K562 (cell line): ENCODE data around the gene RSBN1L. TPM values are rescaled to one million over a fixed set of nuclear protein-coding genes. Genes with fewer than 3 reads are reported as not detected.
"Not testable (repeated sequence)": the region's sequence is repeated elsewhere in the genome, so short reads cannot be mapped to it uniquely, and the experiment has no call there.

Experiments used
- ATAC-seq: fragments of 200-7000 bp; cut with Tn5 transposase; 3 replicates; pipeline ENCODE4 v1.9.1; 2020; ENCODE audit warnings: moderate library complexity
- BruUV-seq: library from RNA; stranded (reverse); fragments of 400-500 nt; replicated peaks from 2 replicates; lab custom pipeline; 2021; lab: Mats Ljungman, UMichigan
- CTCF ChIA-PET: fragments of 300-600 bp; formaldehyde crosslinking; extraction: SDS; loops from one replicate; lab custom pipeline; 2021; ENCODE audit warnings: low intra/inter-chr PET ratio; lab: Yijun Ruan, JAX
- POLR2A ChIA-PET: fragments of 300-600, 350-650 bp; sonication (Branson Sonifier 250); formaldehyde crosslinking; extraction: SDS; loops from one replicate; lab custom pipeline; 2021; ENCODE audit warnings: antibody characterized with exemption, inconsistent platforms; lab: Yijun Ruan, JAX
- DNase-seq, 4 experiments: peaks; one replicate each; pipeline versions ENCODE4 v3.0.0 to v3.0.0-alpha.2; 2011 to 2018; ENCODE audit warnings: low spot score in 3 of 4, mixed read lengths in 3 of 4; ENCODE audit errors: extremely low read depth in 1 of 4
- FAIRE-seq: peaks from 2 replicates; lab custom pipeline; 2011; peaks lifted over from hg19 to GRCh38; lab: Jason Lieb, UNC
- H2AFZ ChIP-seq: 2 replicates; pipeline ENCODE4 v1.6.0; 2011; ENCODE audit warnings: low read depth, low read length, control low read depth, inconsistent platforms
- H3K27ac ChIP-seq: fragments of 200-600 bp; 3 replicates; pipeline ENCODE4 v1.8.0; 2011; ENCODE audit warnings: low read depth, mild to moderate bottlenecking, control low read depth, inconsistent platforms, low read length, moderate library complexity, mixed read lengths; ENCODE audit errors: extremely low read depth
- H3K27me3 ChIP-seq, 2 experiments: fragments of 300-600 bp in 1 of 2; 2 replicates in 1 of 2; 3 replicates in 1 of 2; pipeline versions ENCODE4 v1.6.0 to v1.8.0; 2011; ENCODE audit warnings: inconsistent platforms in 2 of 2, low read length in 2 of 2, mild to moderate bottlenecking in 1 of 2, mixed read lengths in 1 of 2, moderate library complexity in 1 of 2; ENCODE audit not compliant: control insufficient read depth in 2 of 2, insufficient read depth in 2 of 2
- H3K36me3 ChIP-seq: fragments of 300-600 bp; 3 replicates; pipeline ENCODE4 v1.8.0; 2011; ENCODE audit warnings: mild to moderate bottlenecking, low read length, inconsistent platforms; ENCODE audit not compliant: control insufficient read depth, insufficient read depth
- H3K4me1 ChIP-seq, 2 experiments: fragments of 200-600 bp in 1 of 2; replicated peaks in 1 of 2; 2 replicates in 1 of 2; 3 replicates in 1 of 2; pipeline versions ENCODE4 v1.5.1 to v1.8.0; 2011; ENCODE audit warnings: inconsistent platforms in 2 of 2, low read length in 2 of 2, mild to moderate bottlenecking in 1 of 2, mixed read lengths in 1 of 2, moderate library complexity in 1 of 2; ENCODE audit not compliant: control insufficient read depth in 2 of 2, insufficient read depth in 2 of 2
- H3K4me2 ChIP-seq: 2 replicates; pipeline ENCODE4 v1.6.1; 2011; ENCODE audit warnings: low read length, control low read depth, inconsistent platforms, mixed read lengths; ENCODE audit not compliant: insufficient read depth
- H3K4me3 ChIP-seq: fragments of 200-600 bp; sonication (generic), shearing (Covaris generic); 2 replicates; pipeline ENCODE4 v1.5.1; 2016; ENCODE audit warnings: control low read depth, inconsistent platforms
- H3K79me2 ChIP-seq: fragments of 200-600 bp; 3 replicates; pipeline ENCODE4 v1.8.0; 2011; ENCODE audit warnings: low read length, inconsistent platforms; ENCODE audit not compliant: control insufficient read depth, insufficient read depth
- H3K9ac ChIP-seq, 2 experiments: 2 replicates each; pipeline versions ENCODE4 v1.6.0 to v1.6.1; 2011; ENCODE audit warnings: low read depth in 2 of 2, low read length in 2 of 2, control low read depth in 1 of 2, inconsistent platforms in 1 of 2, mild to moderate bottlenecking in 1 of 2, mixed read lengths in 1 of 2; ENCODE audit not compliant: insufficient read depth in 1 of 2
- H3K9me1 ChIP-seq: one replicate; pipeline ENCODE4 v1.6.0; 2011; ENCODE audit warnings: inconsistent platforms, mild to moderate bottlenecking, low read length, moderate library complexity; ENCODE audit not compliant: control insufficient read depth, insufficient read depth
- H3K9me3 ChIP-seq: replicated peaks from 2 replicates; pipeline ENCODE4 v1.5.1; 2011; ENCODE audit warnings: low read depth, low read length, inconsistent platforms; ENCODE audit not compliant: control insufficient read depth, insufficient read depth
- H4K20me1 ChIP-seq: replicated peaks from 2 replicates; pipeline ENCODE4 v1.6.1; 2011; ENCODE audit warnings: low read length, inconsistent platforms, mixed read lengths; ENCODE audit not compliant: control insufficient read depth, insufficient read depth
- DEAF1 ChIP-seq: fragments of 450-650 bp; formaldehyde crosslinking; IDR thresholded peaks from 2 replicates; pipeline ENCODE4 v1.4.0; 2020; ENCODE audit warnings: mild to moderate bottlenecking, moderate library complexity
- EP400 ChIP-seq: fragments of 450-650 bp; IDR thresholded peaks from 2 replicates; pipeline ENCODE4 v1.6.1; 2017; ENCODE audit warnings: antibody characterized with exemption, mild to moderate bottlenecking, moderate library complexity
- FOSL1 ChIP-seq: fragments of 200-800 bp; sonication (Bioruptor generic); conservative IDR thresholded peaks from 2 replicates; pipeline ENCODE4 v1.6.1; 2016; ENCODE audit warnings: missing genetic modification characterization, missing compliant biosample characterization
- MEIS2 ChIP-seq: fragments of 450-650 bp; IDR thresholded peaks from 2 replicates; pipeline ENCODE4 v1.6.1; 2014; ENCODE audit warnings: mild to moderate bottlenecking; ENCODE audit not compliant: partially characterized antibody
- POLR3A ChIP-seq: IDR thresholded peaks from 2 replicates; pipeline ENCODE4 v1.6.1; 2011; ENCODE audit warnings: borderline replicate concordance, mild to moderate bottlenecking, moderate library complexity; ENCODE audit not compliant: insufficient read length, insufficient read depth; ENCODE audit errors: extremely low read depth
- RBM39 ChIP-seq: fragments of 200-400 bp; formaldehyde crosslinking; optimal IDR thresholded peaks from 2 replicates; pipeline ENCODE3; 2018; ENCODE audit warnings: low read depth, low read length
- ZNF696 ChIP-seq: fragments of 250-450 bp; sonication (Bioruptor Pico); conservative IDR thresholded peaks from 2 replicates; pipeline ENCODE4 v1.4.0; 2020; ENCODE audit warnings: mild to moderate bottlenecking, moderate library complexity
- WGBS: fragments of 100-300 bp; shearing (Covaris generic); methylation state at CpG from one replicate; pipeline ENCODE4 v1.1.6; 2016; ENCODE audit warnings: low coverage, mixed read lengths; ENCODE audit not compliant: insufficient coverage; ENCODE audit errors: missing lambda C conversion rate; 5-methylcytosine and 5-hydroxymethylcytosine counted together
- in situ Hi-C: fragments of 300-500 bp; cut with MboI; formaldehyde crosslinking; loops from 4 replicates; pipeline ENCODE4 v1.15.0; 2018; ENCODE audit warnings: inconsistent platforms, mixed read lengths
- intact Hi-C: fragments of 100-400 bp; cut with micrococcal nuclease; formaldehyde crosslinking; loops from 2 replicates; pipeline ENCODE4 v1.14.2; 2022
- polyA plus RNA-seq, 8 experiments: library from polyadenylated mRNA; depleted of rRNA in 4 of 8; stranded (reverse) in 5 of 8; unstranded in 3 of 8; fragments of >200 nt; fragmentation: Nextera tagmentation in 2 of 8; fragmentation: Illumina TruSeq in 1 of 8; extraction: Ambion mirVana in 2 of 8; extraction: Trizol in 1 of 8; gene quantifications; 2 replicates each; pipeline versions ENCODE4 v1.2.1 to v1.2.3, GENCODE V29; 2011 to 2014; ENCODE audit warnings: inconsistent platforms in 1 of 8, missing spikeins in 1 of 8
- total RNA-seq, 7 experiments: library from RNA; depleted of rRNA in 6 of 7; stranded (reverse); fragments of >200 nt in 6 of 7; fragmentation: Illumina TruSeq in 2 of 7; extraction: Trizol in 2 of 7; gene quantifications; 2 replicates each; pipeline versions ENCODE4 v1.2.1 to v1.2.3, GENCODE V29; 2011 to 2021; ENCODE audit warnings: low replicate concordance in 1 of 7
- TF ChIP-seq, protein P1 (sequence below): fragments of 450-650 bp; IDR thresholded peaks from one replicate; pipeline ENCODE4 v1.6.1; 2018; ENCODE audit warnings: mild to moderate bottlenecking, moderate library complexity; ENCODE audit not compliant: partially characterized antibody

Gene RSBN1L
- total and polyA plus RNA-seq, 9 of the 15 experiments (the other 6 are each of a cell fraction or from before 2014, with no cell fraction given) = 6.2 to 35.2 (median 20.1) TPM

DNA sequence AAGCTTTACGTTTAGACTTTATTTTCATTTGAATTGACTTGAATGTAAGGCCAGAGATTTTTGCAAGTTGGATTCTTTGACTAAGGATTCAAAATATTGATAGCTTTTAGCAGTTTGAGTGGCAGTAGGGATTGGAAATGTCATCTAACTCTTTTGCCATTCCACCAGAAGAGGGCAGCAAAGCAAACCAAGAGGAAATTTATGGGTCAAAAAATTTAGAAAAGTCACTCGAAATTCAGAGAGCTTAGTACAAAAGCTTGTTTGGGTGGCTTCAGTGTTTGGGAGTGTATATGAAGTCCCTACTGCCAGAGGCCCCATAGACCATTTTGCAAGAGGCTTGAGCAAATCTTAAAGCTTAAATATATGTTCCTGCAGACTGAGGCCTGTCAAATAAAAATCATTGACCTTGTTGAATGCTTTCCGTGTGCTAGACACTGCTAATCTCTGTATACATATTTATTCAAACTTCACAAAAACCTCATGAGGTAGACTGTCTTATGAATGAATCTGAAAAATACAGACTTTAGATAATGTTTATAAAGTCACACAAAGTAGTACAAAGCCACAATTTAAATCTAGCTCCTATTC is 44.6 kb upstream of the RSBN1L start (continued):
- TF ChIP-seq POLR3A (no peak), FOSL1 (tag) (no peak), MEIS2 (peak; percentile 28), EP400 (no peak), RBM39 (no peak), DEAF1 (peak; percentile 40; the same call in 1 of the 2 replicates), ZNF696 (CRISPR knock-in tag) (no peak)
- TF ChIP-seq, protein P1, sequence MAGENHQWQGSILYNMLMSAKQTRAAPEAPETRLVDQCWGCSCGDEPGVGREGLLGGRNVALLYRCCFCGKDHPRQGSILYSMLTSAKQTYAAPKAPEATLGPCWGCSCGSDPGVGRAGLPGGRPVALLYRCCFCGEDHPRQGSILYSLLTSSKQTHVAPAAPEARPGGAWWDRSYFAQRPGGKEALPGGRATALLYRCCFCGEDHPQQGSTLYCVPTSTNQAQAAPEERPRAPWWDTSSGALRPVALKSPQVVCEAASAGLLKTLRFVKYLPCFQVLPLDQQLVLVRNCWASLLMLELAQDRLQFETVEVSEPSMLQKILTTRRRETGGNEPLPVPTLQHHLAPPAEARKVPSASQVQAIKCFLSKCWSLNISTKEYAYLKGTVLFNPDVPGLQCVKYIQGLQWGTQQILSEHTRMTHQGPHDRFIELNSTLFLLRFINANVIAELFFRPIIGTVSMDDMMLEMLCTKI = no peak

- POLR2A ChIA-PET = interaction anchor here (1.1 kb wide), 1 partner anchor 15 kb away, joined by 3 read pairs; no protein-coding TSS in a partner anchor
- H3K27me3 ChIP-seq, H3K27ac ChIP-seq, H2AFZ ChIP-seq, DNase-seq, H3K4me1 ChIP-seq, H3K9me1 ChIP-seq, H3K36me3 ChIP-seq, H3K4me3 ChIP-seq, H3K9ac ChIP-seq, H3K4me2 ChIP-seq, BruUV-seq, H3K79me2 ChIP-seq, H4K20me1 ChIP-seq, FAIRE-seq, ATAC-seq, H3K9me3 ChIP-seq: not testable (repeated sequence)
- WGBS = 88% methylated on average over 10 of the region's 12 CpGs
- intact Hi-C loops (loop anchor here (5.0 to 10.0 kb wide), 4 partner anchors 116 to 572 kb away; partner anchors contain the start of gene PTPN12), in situ Hi-C loops (loop anchor here (25.0 kb wide), 1 partner anchor 559 kb away; no protein-coding TSS in a partner anchor)
- CTCF ChIA-PET = interaction anchor here (0.6 to 3.1 kb wide), 2 partner anchors 106 to 193 kb away, joined by 5 to 23 read pairs; no protein-coding TSS in a partner anchor
Measured at GRCh38 chr7:77652826-77653225, 43.4 kb upstream of the RSBN1L start.
